Activated CD4-positive, alpha-beta T cell treated with anti-CD3 and anti-CD28 coated beads, Interleukin-2, amount 50 U/mL, for 1 hour (primary cell): ENCODE results near the gene KCNJ15.
A peak's percentile ranks its signal among the peaks of the same experiment; 100 is the strongest.
"Not testable (repeated sequence)": the region's sequence is repeated elsewhere in the genome, so short reads cannot be mapped to it uniquely, and the experiment has no call there.

ENCODE experiments used
- DNase-seq: peaks from one replicate; pipeline ENCODE4 v3.0.0-alpha.2; 2020

The KCNJ15 gene

GRCh38 chr21:38256599-38257302 is at the start of gene KCNJ15:
Gene KCNJ15, plus strand, starts transcription at chr21:38256991. Its CDS starts 42,271 bp downstream, at chr21:38299262.
- no peak for DNase-seq

GRCh38 chr21:38208118-38208517 is 48.7 kb upstream of the KCNJ15 start:
- no peak for DNase-seq

- DNase-seq, result no peak
Observed at GRCh38 chr21:38211321-38211720, 45.5 kb upstream of the KCNJ15 start.

- DNase-seq, result no peak
Observed at GRCh38 chr21:38212706-38213105, 44.1 kb upstream of the KCNJ15 start.

GRCh38 chr21:38219049-38219628 is 37.7 kb upstream of the KCNJ15 start:
- peak; percentile 59 for DNase-seq

- DNase-seq, result no peak
Observed at GRCh38 chr21:38220270-38220737, 36.5 kb upstream of the KCNJ15 start.

GRCh38 chr21:38221594-38221993 is 35.2 kb upstream of the KCNJ15 start:
- DNase-seq, result no peak

- DNase-seq, result no peak
Observed at GRCh38 chr21:38223893-38224540, 32.8 kb upstream of the KCNJ15 start.

GRCh38 chr21:38227401-38227800 is 29.4 kb upstream of the KCNJ15 start:
- DNase-seq, result no peak

- no peak for DNase-seq
Observed at GRCh38 chr21:38228115-38228514, 28.7 kb upstream of the KCNJ15 start.

GRCh38 chr21:38228537-38228936 is 28.3 kb upstream of the KCNJ15 start:
- no peak for DNase-seq

GRCh38 chr21:38229260-38229877 is 27.4 kb upstream of the KCNJ15 start:
- no peak for DNase-seq

GRCh38 chr21:38234395-38235142 is 22.2 kb upstream of the KCNJ15 start:
- no peak for DNase-seq

GRCh38 chr21:38235251-38235650 is 21.5 kb upstream of the KCNJ15 start:
- DNase-seq, result not testable (repeated sequence)

GRCh38 chr21:38236232-38236631 is 20.6 kb upstream of the KCNJ15 start:
- DNase-seq, result no peak

GRCh38 chr21:38239672-38240071 is 17.1 kb upstream of the KCNJ15 start:
- DNase-seq, result no peak

GRCh38 chr21:38240129-38240528 is 16.7 kb upstream of the KCNJ15 start:
- no peak for DNase-seq

- DNase-seq, result no peak
Observed at GRCh38 chr21:38241029-38241740, 15.6 kb upstream of the KCNJ15 start.

- no peak for DNase-seq
Observed at GRCh38 chr21:38242061-38242460, 14.7 kb upstream of the KCNJ15 start.

- no peak for DNase-seq
Observed at GRCh38 chr21:38243732-38244406, 12.9 kb upstream of the KCNJ15 start.

- no peak for DNase-seq
Observed at GRCh38 chr21:38244407-38244787, 12.4 kb upstream of the KCNJ15 start.
